GM19239 (cell line): ENCODE measurements around the gene CASP5.
A peak's percentile ranks its signal among the peaks of the same experiment; 100 is the strongest.
"Not testable (repeated sequence)": the region's sequence is repeated elsewhere in the genome, so short reads cannot be mapped to it uniquely, and the experiment has no call there.

Experiments used
- DNase-seq: peaks from one replicate; pipeline ENCODE4 v3.0.0; 2011; ENCODE audit warnings: low spot score; ENCODE audit not compliant: insufficient read length
- FAIRE-seq: peaks from 2 replicates; lab custom pipeline; 2011; peaks lifted over from hg19 to GRCh38; lab: Jason Lieb, UNC

The CASP5 gene

GRCh38 chr11:105023003-105023402 is at the start of gene CASP5:
Gene CASP5, minus strand, starts transcription at chr11:105023168. Its CDS starts 32 bp downstream, at chr11:105023136.
- FAIRE-seq, result no peak
- no peak for DNase-seq

DNA sequence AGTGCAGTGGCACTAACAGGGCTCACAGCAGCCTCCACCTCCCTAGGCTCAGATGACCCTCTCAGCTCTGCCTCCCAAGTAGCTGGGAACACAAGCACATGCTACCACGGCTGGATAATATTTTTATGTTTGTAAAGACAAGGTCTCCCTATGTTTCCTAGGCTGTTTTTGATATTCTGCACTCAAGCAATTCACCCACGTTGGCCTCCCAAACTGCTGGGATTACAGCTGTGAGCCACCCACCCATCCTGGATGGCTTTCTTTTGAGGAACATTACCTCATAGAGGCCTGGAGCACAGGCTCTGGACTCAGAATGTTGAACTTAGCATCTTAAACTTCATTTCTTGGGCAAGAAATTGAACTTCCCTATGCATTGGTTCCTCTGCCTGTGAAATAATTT is 49.1 kb upstream of the CASP5 start:
- FAIRE-seq, DNase-seq: not testable (repeated sequence)

GRCh38 chr11:105071089-105071732 is 48.2 kb upstream of the CASP5 start:
- no peak for FAIRE-seq
- DNase-seq, result no peak

- no peak for FAIRE-seq
- DNase-seq, result no peak
These were observed 47.3 kb upstream of the CASP5 start for GRCh38 chr11:105070306-105070705.

DNA sequence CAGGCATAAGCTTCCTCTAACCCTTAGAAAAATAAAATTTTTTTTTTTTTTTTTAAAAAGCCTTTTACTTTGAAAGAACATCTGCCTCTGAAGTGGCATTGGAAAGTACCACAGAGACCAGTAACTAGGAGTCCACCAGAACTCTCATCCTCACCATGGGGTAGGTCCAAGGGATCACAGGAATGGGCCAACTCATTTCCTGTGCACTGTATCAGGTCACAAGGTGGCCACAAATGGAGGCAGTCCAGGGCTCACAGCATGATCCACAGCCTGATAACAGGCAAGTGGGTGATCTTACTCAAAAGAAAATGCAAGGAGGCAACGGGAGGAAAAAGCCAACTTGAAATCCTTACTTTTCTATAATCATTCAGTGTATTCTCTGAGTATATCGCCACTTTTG is 46.8 kb upstream of the CASP5 start:
- DNase-seq, FAIRE-seq: not testable (repeated sequence)

- FAIRE-seq, DNase-seq: not testable (repeated sequence)
These were observed 40.4 kb upstream of the CASP5 start for GRCh38 chr11:105063245-105063941.

- FAIRE-seq (no peak), DNase-seq (no peak)
These were observed 34.5 kb upstream of the CASP5 start for GRCh38 chr11:105057432-105057831.

DNA sequence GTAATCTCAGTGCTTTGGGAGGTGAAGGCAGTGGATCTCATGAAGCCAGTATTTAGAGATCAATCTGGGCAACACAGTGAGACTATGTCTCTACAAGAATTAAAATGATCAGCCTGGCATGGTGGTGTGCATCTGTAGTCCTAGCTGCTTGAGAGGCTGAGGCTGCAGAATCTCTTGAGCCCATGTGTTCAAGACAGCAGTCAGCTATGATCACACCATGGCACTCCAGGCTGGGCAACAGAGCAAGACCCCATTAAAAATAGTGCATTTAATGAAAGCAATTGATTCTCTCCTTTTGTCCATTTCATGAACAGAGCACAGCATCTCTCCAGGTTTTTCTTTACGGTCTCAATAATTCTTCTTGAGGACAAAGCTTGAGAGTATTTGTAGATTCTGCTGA is 33.5 kb upstream of the CASP5 start:
- FAIRE-seq (no peak), DNase-seq (no peak)

GRCh38 chr11:105054723-105055493 is 31.9 kb upstream of the CASP5 start:
- DNase-seq (no peak), FAIRE-seq (no peak)

DNA sequence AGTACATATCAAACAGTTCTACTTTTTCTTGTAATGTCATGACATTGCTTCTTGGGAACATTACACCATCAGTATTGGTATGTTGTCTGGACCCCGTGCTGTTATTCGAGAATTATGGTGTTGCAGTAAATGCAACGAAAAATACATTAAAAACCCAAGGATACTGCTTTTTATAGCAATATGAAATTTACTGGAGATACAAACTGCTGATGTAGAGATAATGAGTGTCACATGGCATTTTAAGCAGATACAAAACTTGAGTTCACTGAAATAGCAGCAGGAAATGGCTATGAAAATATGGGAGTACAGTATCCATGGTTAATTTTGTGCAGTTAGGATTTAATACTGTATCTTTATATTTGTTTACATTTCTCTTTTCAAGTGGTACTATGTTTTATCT is 29.5 kb upstream of the CASP5 start:
- no peak for DNase-seq
- FAIRE-seq, result no peak

- no peak for DNase-seq
- FAIRE-seq, result no peak
These were observed 28.6 kb upstream of the CASP5 start for GRCh38 chr11:105051559-105051958.

DNA sequence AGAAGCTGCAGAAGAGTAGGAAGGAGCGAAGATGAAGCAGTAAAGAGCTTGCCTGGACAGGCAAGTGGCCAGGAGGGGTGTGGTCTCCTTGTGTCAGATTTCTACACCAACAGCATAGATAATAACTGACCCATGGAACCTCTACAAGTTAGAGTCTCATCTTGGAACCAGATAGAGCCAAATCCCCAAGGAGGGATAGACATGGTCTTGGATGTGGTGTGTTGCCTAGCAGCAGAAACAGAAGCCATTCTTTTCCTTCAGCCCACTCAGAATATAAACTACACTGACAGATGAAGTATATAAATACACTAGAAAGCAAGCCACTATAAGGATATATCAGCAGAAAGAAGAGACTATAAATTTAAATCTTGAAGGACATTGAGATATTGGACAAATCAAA is 26.5 kb upstream of the CASP5 start:
- DNase-seq, result no peak
- no peak for FAIRE-seq

GRCh38 chr11:105046898-105047579 is 24.1 kb upstream of the CASP5 start:
- no peak for DNase-seq

GRCh38 chr11:105045676-105046296 is 22.8 kb upstream of the CASP5 start:
- FAIRE-seq (peak; percentile 8), DNase-seq (no peak)

More at GRCh38 chr11:105046898-105047579, 24.1 kb upstream of the CASP5 start:
- FAIRE-seq, result no peak

GRCh38 chr11:105044557-105045524 is 21.9 kb upstream of the CASP5 start, which contains the start of gene CARD16:
Gene CARD16, minus strand, starts transcription at chr11:105045335. Its CDS starts 38 bp downstream, at chr11:105045297.
- peak; percentile 96 for FAIRE-seq

DNA sequence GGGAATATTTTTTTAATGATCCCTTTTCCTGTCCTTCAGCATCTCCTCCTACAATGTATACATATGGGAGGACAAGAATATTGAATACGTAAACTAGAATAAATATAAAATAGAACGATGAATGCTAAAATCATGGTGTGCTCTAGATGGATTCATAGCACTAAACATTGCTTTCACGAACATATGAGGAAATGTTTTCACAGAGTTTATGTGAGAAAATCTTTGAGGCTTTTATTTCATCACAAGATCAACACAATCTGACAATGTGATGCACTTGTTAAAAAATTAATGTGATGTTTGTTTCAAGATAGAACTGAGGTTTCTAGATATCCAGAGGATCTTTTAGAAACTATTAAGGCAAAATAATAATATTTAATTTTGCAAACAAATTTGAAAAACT is 19.2 kb upstream of the CASP5 start:
- no peak for FAIRE-seq

More at GRCh38 chr11:105044557-105045524, 21.9 kb upstream of the CASP5 start, which contains the start of gene CARD16:
- peak; percentile 4 for DNase-seq

GRCh38 chr11:105040703-105041102 is 17.7 kb upstream of the CASP5 start:
- FAIRE-seq, result no peak
- DNase-seq, result no peak

More for the DNA sequence above, 19.2 kb upstream of the CASP5 start:
- DNase-seq, result no peak

DNA sequence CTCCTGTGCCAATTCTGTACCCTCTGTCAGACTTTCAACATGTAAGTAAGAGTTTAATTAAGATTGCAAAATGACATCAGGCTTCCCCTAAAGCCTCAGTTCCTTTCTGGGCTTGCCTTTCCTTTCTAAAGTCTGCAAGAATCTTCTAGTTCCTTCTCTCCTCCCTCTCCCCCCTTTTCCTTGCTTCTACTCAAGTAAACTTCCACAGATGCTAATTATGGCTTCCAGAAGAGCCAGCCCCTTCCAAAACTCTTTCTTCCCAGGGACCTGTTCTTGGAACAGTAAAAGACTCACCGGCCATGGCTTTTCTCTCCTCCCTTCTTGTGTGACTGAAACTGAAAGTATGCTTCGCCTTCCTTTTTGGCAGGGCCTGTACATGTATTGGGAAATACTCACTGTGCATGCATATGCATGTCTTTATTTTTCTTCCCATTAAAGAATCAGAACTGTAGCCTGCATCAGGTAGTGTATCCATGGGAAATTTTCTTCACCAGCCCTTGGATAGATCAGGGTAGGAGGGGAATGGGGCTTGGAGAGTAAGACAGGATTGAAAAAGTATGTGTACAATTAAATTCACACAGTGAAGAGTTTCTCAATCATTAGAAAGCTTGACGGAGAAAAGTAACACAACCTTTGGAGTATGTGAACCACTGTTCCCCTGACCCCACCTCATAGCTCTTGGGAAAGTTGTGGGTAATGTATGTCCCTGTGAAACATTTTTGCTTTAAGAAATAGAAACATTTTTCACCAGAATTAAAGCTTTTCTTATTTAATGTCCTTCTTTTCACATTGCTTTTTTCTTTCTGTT is 12.0 kb upstream of the CASP5 start, which contains the start of gene CASP1:
Gene CASP1, minus strand, starts transcription at position 332 of the 808 bp plus-strand sequence. Its CDS starts 31 bp downstream, at position 301.
- DNase-seq, result no peak
- peak; percentile 96 for FAIRE-seq
